OCI-LY3 (cell line): Measurements from ENCODE around the gene HUNK.

Experiments used
- H2AFZ ChIP-seq: fragments of 200-600, 300-600 bp; shearing (Covaris generic); 2 replicates; pipeline ENCODE4 v1.6.0; 2014; ENCODE audit warnings: antibody characterized with exemption, low read depth, low read length
- H3K27ac ChIP-seq: fragments of 200-600, 300-600 bp; sonication (generic); 2 replicates; pipeline ENCODE4 v1.5.1; 2014; ENCODE audit warnings: mild to moderate bottlenecking, low read length, moderate library complexity, mixed read lengths
- H3K27me3 ChIP-seq: fragments of 200-600, 300-600 bp; sonication (generic); 2 replicates; pipeline ENCODE4 v1.6.1; 2014; ENCODE audit warnings: low read depth, low read length, mixed read lengths
- H3K36me3 ChIP-seq: fragments of 200-600, 300-600 bp; sonication (generic); replicated peaks from 2 replicates; pipeline ENCODE3; 2014; ENCODE audit warnings: low read depth, low read length, mixed read lengths
- H3K4me1 ChIP-seq: fragments of 300-600, 200-600 bp; sonication (generic); 2 replicates; pipeline ENCODE4 v1.6.1; 2014; ENCODE audit warnings: low read length, mixed read lengths
- H3K4me2 ChIP-seq: fragments of 200-600, 300-600 bp; sonication (generic); 2 replicates; pipeline ENCODE4 v1.6.1; 2014; ENCODE audit warnings: low read length, mixed read lengths
- H3K4me3 ChIP-seq: fragments of 300-600, 200-600 bp; sonication (generic); 2 replicates; pipeline ENCODE4 v1.5.1; 2014; ENCODE audit warnings: antibody characterized with exemption, mild to moderate bottlenecking, low read length, moderate library complexity
- H3K79me2 ChIP-seq: fragments of 300-600, 200-600 bp; shearing (Covaris generic); 2 replicates; pipeline ENCODE4 v1.6.1; 2014; ENCODE audit warnings: mild to moderate bottlenecking, low read length, mixed read lengths
- H3K9ac ChIP-seq: fragments of 300-600, 200-600 bp; shearing (Covaris generic); 2 replicates; pipeline ENCODE4 v1.6.0; 2014; ENCODE audit warnings: mild to moderate bottlenecking, low read length, moderate library complexity
- H3K9me3 ChIP-seq: fragments of 200-600, 300-600 bp; shearing (Covaris generic); 2 replicates; pipeline ENCODE4 v1.6.1; 2014; ENCODE audit warnings: low read length, mixed read lengths; ENCODE audit not compliant: insufficient read depth
- H4K20me1 ChIP-seq: fragments of 200-600, 300-600 bp; sonication (generic); 2 replicates; pipeline ENCODE4 v1.6.1; 2016; ENCODE audit warnings: low read length, mixed read lengths; ENCODE audit not compliant: insufficient read depth
- EZH2phosphoT487 ChIP-seq: fragments of 200-600 bp; shearing (Covaris generic); IDR thresholded peaks from 2 replicates; pipeline ENCODE4 v1.6.1; 2018; ENCODE audit warnings: antibody characterized with exemption, mixed run types, low read depth
- TF ChIP-seq, protein P1 (sequence below): fragments of 200-600, 300-600 bp; sonication (generic); IDR thresholded peaks from 2 replicates; pipeline ENCODE4 v1.5.1; 2014; ENCODE audit warnings: antibody characterized with exemption, low read length, low read depth

HUNK gene

GRCh38 chr21:31920275-31920674 is 47.5 kb downstream of the HUNK start:
- H3K27ac ChIP-seq, result no peak overlapping the region
- no peaks in the 10 kb centered on the region for H3K27me3 ChIP-seq
- TF ChIP-seq, protein P1, sequence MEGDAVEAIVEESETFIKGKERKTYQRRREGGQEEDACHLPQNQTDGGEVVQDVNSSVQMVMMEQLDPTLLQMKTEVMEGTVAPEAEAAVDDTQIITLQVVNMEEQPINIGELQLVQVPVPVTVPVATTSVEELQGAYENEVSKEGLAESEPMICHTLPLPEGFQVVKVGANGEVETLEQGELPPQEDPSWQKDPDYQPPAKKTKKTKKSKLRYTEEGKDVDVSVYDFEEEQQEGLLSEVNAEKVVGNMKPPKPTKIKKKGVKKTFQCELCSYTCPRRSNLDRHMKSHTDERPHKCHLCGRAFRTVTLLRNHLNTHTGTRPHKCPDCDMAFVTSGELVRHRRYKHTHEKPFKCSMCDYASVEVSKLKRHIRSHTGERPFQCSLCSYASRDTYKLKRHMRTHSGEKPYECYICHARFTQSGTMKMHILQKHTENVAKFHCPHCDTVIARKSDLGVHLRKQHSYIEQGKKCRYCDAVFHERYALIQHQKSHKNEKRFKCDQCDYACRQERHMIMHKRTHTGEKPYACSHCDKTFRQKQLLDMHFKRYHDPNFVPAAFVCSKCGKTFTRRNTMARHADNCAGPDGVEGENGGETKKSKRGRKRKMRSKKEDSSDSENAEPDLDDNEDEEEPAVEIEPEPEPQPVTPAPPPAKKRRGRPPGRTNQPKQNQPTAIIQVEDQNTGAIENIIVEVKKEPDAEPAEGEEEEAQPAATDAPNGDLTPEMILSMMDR, result no peak
- no peak for TF ChIP-seq EZH2phosphoT487
- no peak overlapping the region for H3K4me3 ChIP-seq
- no peaks in the 10 kb centered on the region for H3K4me1 ChIP-seq
- H3K9me3 ChIP-seq, result no peaks in the 10 kb centered on the region
- no peaks in the 10 kb centered on the region for H4K20me1 ChIP-seq
- no peak overlapping the region for H3K9ac ChIP-seq
- no peak overlapping the region for H3K4me2 ChIP-seq
- H3K79me2 ChIP-seq, result no peaks in the 10 kb centered on the region
- no peak overlapping the region for H2AFZ ChIP-seq
- H3K36me3 ChIP-seq, result no peaks in the 10 kb centered on the region

GRCh38 chr21:31921079-31921478 is 48.3 kb downstream of the HUNK start:
- H3K27ac ChIP-seq, result no peak overlapping the region
- no peak overlapping the region for H3K4me2 ChIP-seq
- H2AFZ ChIP-seq, result no peak overlapping the region
- no peaks in the 10 kb centered on the region for H3K9me3 ChIP-seq
- H4K20me1 ChIP-seq, result no peaks in the 10 kb centered on the region
- no peaks in the 10 kb centered on the region for H3K4me1 ChIP-seq
- no peaks in the 10 kb centered on the region for H3K36me3 ChIP-seq
- H3K9ac ChIP-seq, result no peak overlapping the region
- no peak overlapping the region for H3K4me3 ChIP-seq
- H3K79me2 ChIP-seq, result no peaks in the 10 kb centered on the region
- TF ChIP-seq, protein P1, result no peak
- no peak for TF ChIP-seq EZH2phosphoT487
- no peaks in the 10 kb centered on the region for H3K27me3 ChIP-seq

- no peak overlapping the region for H2AFZ ChIP-seq
Measured at GRCh38 chr21:31922881-31923280, 50.1 kb downstream of the HUNK start.

DNA sequence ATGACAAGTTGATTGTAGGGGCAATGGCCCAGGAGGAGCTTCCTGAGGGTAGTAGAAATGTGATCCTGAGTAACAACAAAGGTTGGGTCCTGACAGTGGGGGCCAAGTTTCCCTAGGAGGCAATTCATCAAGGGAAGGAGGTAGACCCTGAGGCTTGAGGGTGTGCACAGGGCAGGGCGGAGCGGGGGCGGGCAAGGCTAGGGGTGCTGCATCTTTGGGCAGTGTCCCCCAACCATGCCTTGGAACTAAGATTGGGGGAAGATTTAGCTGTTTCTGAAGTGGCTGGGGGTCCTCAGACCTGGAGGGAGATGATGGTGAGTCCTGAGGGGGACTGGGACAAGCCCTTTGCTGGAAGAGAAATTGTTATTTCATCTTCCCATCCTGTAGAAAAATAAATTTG is 50.9 kb downstream of the HUNK start:
- H4K20me1 ChIP-seq, result no peaks in the 10 kb centered on the region
- no peak for TF ChIP-seq EZH2phosphoT487
- TF ChIP-seq, protein P1, result no peak
- no peak overlapping the region for H2AFZ ChIP-seq
- H3K27me3 ChIP-seq, result no peaks in the 10 kb centered on the region
- H3K79me2 ChIP-seq, result no peaks in the 10 kb centered on the region
- H3K4me3 ChIP-seq, result no peak overlapping the region
- H3K36me3 ChIP-seq, result no peaks in the 10 kb centered on the region
- no peak overlapping the region for H3K9ac ChIP-seq
- H3K9me3 ChIP-seq, result no peaks in the 10 kb centered on the region
- H3K27ac ChIP-seq, result no peak overlapping the region
- H3K4me1 ChIP-seq, result no peaks in the 10 kb centered on the region
- H3K4me2 ChIP-seq, result no peak overlapping the region

More at GRCh38 chr21:31922881-31923280, 50.1 kb downstream of the HUNK start:
- Histone ChIP-seq H3K36me3 (no peaks in the 10 kb centered on the region), H3K9ac (no peak overlapping the region), H4K20me1 (no peaks in the 10 kb centered on the region), H3K4me3 (no peak overlapping the region), H3K27me3 (no peaks in the 10 kb centered on the region), H3K79me2 (no peaks in the 10 kb centered on the region), H3K9me3 (no peaks in the 10 kb centered on the region), H3K4me1 (no peaks in the 10 kb centered on the region), H3K4me2 (no peak overlapping the region), H3K27ac (no peak overlapping the region)
- TF ChIP-seq EZH2phosphoT487, result no peak
- TF ChIP-seq, protein P1, result no peak
